Measurements from ENCODE around the gene STK32B. TPM values are rescaled to one million over a fixed set of nuclear protein-coding genes. Genes with fewer than 3 reads are reported as not detected.

Gene STK32B
- total and polyA plus RNA-seq, 2 of the 4 experiments (the other 2 are of a cell fraction), result 5.5 to 6.3 TPM

- Histone ChIP-seq H3K4me2 (ENCODE audit: low read depth, low read length) (no peak overlapping the region), H2AK9ac (replicated peaks; ENCODE audit: low read depth, low read length, poor library complexity) (no peak overlapping the region), H4K91ac (ENCODE audit: insufficient read depth, low read depth, low read length) (no peak overlapping the region), H2BK20ac (ENCODE audit: low read depth, low read length) (no peak overlapping the region), H3K18ac (ENCODE audit: low read depth, low read length) (no peak overlapping the region), H3K9me1 (ENCODE audit: insufficient read depth, low read length) (no peaks in the 10 kb centered on the region), H3K4me1 (ENCODE audit: control insufficient read depth, insufficient read depth, low read length) (no peaks in the 10 kb centered on the region), H2BK5ac (ENCODE audit: low read depth, low read length, poor library complexity, severe bottlenecking) (no peak overlapping the region), H2BK120ac (ENCODE audit: low read depth, low read length) (no peak overlapping the region), H4K5ac (ENCODE audit: low read depth, low read length) (no peak overlapping the region), H2AFZ (replicated peaks; ENCODE audit: low read length, poor library complexity) (no peak overlapping the region), H3K36me3 (ENCODE audit: control insufficient read depth, insufficient read depth, low read length) (no peaks in the 10 kb centered on the region), H3K9me3 (ENCODE audit: control insufficient read depth, insufficient read depth, low read length) (no peaks in the 10 kb centered on the region), H3K56ac (ENCODE audit: extremely low read depth, insufficient read depth, low read length) (no peak overlapping the region), H3K79me1 (ENCODE audit: low read depth in 1 of 2, low read length in 2 of 2) (0 out of 4 replicates have a peak, but pooled peaks cover 0 to 3% of the 10 kb centered on the region in 2 experiments), H3K23ac (ENCODE audit: low read depth, low read length) (no peak overlapping the region), H2AK5ac (ENCODE audit: low read depth, low read length) (no peak overlapping the region), H3K4me3 (ENCODE audit: insufficient read depth, low read depth, low read length) (no peak overlapping the region), H3K27ac (ENCODE audit: insufficient read depth, low read length) (no peak overlapping the region), H4K8ac (ENCODE audit: low read depth in 2 of 2, low read length in 2 of 2) (no peak overlapping the region), H3K14ac (replicated peaks; ENCODE audit: low read depth, low read length) (no peak overlapping the region), H3K4ac (ENCODE audit: low read depth, low read length) (no peak overlapping the region), H2BK15ac (ENCODE audit: low read depth, low read length) (no peak overlapping the region), H3K27me3 (ENCODE audit: control insufficient read depth, insufficient read depth, low read length) (no peaks in the 10 kb centered on the region), H4K20me1 (ENCODE audit: insufficient read depth, low read length) (no peaks in the 10 kb centered on the region), H3K9ac (ENCODE audit: low read depth, low read length) (no peak overlapping the region)
- intact Hi-C loops (cut with micrococcal nuclease) (loop anchor here (10.0 kb wide), 1 partner anchor 287 kb away; the partner anchor contains the start of gene STK32B), dilution Hi-C loops (cut with HindIII; ENCODE audit: low sequenced_read_pairs, unreplicated experiment) (no loop called here), in situ Hi-C loops (cut with MboI; ENCODE audit: low sequenced_read_pairs) (no loop called here)
- WGBS, 2 experiments (ENCODE audit: extremely low coverage in 2 of 2, insufficient read length in 1 of 2), result 100% methylated on average over 2 of the region's 6 CpGs; no CpG with 5 or more reads in 1 of the 2 experiments
- ChIA-PET CTCF (no interaction called here), POLR2A (ENCODE audit: unreplicated experiment) (interaction anchor here (0.6 kb wide), 1 partner anchor 52 kb away, joined by 12 read pairs; no protein-coding TSS in a partner anchor)
- BruUV-seq (replicated peaks), result no TSS peak
- no peak for TF ChIP-seq FOS (IDR thresholded peaks at IDR 0.05; ENCODE audit: low read depth, low read length)
- TF ChIP-seq MAZ (IDR thresholded peaks at IDR 0.05; ENCODE audit: borderline replicate concordance, low read depth, low read length), result no peak
- no peak for TF ChIP-seq MAFK (IDR thresholded peaks at IDR 0.05; ENCODE audit: low read depth, low read length)
- no peak for TF ChIP-seq POLR2A (IDR thresholded peaks at IDR 0.05; ENCODE audit: low read depth, low read length)
- no peak for TF ChIP-seq CTCF (conservative IDR thresholded peaks at IDR 0.05; ENCODE audit: low read depth, low read length)
- no peak for TF ChIP-seq CEBPB (IDR thresholded peaks at IDR 0.05; ENCODE audit: low read depth, low read length)
- TF ChIP-seq SMC3 (IDR thresholded peaks at IDR 0.05; ENCODE audit: low read depth, low read length), result no peak
- TF ChIP-seq RCOR1 (IDR thresholded peaks at IDR 0.05; ENCODE audit: insufficient replicate concordance, low read length), result no peak
- no peak for TF ChIP-seq RAD21 (IDR thresholded peaks at IDR 0.05; ENCODE audit: low read length)
- no peak for TF ChIP-seq NFE2L2 (IDR thresholded peaks at IDR 0.05; ENCODE audit: low read depth, low read length)
- no peak for TF ChIP-seq RFX5 (IDR thresholded peaks at IDR 0.05; ENCODE audit: low read depth, low read length)
- no peak for TF ChIP-seq BHLHE40 (IDR thresholded peaks at IDR 0.05; ENCODE audit: low read depth, low read length)
- TF ChIP-seq USF2 (IDR thresholded peaks at IDR 0.05; ENCODE audit: low read depth, low read length), result no peak
- no peak for TF ChIP-seq ELK1 (IDR thresholded peaks at IDR 0.05; ENCODE audit: borderline replicate concordance, low read depth, low read length)
- no peak for TF ChIP-seq MXI1 (IDR thresholded peaks at IDR 0.05; ENCODE audit: borderline replicate concordance, low read depth, low read length)
- no peak for TF ChIP-seq CHD1 (IDR thresholded peaks at IDR 0.05; ENCODE audit: low read depth, low read length)
- DNase-seq (no peak), ATAC-seq (ENCODE audit: low read depth) (no peak)
Observed at GRCh38 chr4:5341526-5341925, 290.2 kb downstream of the STK32B start.
